ENCODE measurements around the gene KDM2B.

KDM2B gene

GRCh38 chr12:121580959-121581685 is at the start of gene KDM2B:
KDM2B (minus strand) TSS chr12:121581023; CDS start chr12:121580911, 112 bp downstream.
- in situ Hi-C loops (cut with HindIII; ENCODE audit: low sequenced_read_pairs) = no loop called here

GRCh38 chr12:121628536-121628935 is 47.7 kb upstream of the KDM2B start:
- in situ Hi-C loops (cut with HindIII; ENCODE audit: low sequenced_read_pairs) = no loop called here

- in situ Hi-C loops (cut with HindIII; ENCODE audit: low sequenced_read_pairs) = no loop called here
Observed at GRCh38 chr12:121628037-121628436, 47.2 kb upstream of the KDM2B start.

DNA sequence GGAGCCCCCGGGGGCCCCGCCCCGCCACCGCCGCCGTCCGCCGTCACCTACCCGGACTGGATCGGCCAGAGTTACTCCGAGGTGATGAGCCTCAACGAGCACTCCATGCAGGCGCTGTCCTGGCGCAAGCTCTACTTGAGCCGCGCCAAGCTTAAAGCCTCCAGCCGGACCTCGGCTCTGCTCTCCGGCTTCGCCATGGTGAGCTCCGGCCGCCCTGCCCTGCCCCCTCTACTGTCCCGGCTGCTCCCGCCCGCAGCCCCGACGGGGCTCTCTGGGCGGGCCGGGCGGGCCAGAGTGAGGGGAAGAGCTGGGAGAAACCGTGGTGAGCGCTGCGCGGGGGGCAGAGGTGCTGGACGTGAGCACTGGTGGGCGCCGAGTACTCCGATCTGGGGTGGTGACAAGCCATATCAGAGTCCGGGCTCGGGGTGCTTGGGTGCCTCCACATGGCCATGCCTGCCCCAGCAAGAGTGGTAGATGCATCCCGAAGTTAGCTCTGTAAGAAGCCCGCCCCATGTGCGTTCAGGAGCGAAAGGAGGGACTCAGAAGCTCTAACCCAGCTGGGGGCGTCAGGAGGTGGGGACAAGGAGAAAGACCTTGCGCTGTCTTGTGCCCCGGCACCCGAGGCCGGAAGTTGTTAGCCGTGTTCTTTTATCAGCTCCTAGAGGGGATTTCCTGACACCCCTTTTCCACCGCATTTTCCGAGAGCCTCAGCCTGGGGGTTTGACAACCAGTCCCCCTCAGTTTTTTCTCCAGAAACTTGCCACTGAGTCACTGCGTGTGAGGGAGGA is 46.2 kb upstream of the KDM2B start:
- in situ Hi-C loops (cut with HindIII; ENCODE audit: low sequenced_read_pairs) = no loop called here

DNA sequence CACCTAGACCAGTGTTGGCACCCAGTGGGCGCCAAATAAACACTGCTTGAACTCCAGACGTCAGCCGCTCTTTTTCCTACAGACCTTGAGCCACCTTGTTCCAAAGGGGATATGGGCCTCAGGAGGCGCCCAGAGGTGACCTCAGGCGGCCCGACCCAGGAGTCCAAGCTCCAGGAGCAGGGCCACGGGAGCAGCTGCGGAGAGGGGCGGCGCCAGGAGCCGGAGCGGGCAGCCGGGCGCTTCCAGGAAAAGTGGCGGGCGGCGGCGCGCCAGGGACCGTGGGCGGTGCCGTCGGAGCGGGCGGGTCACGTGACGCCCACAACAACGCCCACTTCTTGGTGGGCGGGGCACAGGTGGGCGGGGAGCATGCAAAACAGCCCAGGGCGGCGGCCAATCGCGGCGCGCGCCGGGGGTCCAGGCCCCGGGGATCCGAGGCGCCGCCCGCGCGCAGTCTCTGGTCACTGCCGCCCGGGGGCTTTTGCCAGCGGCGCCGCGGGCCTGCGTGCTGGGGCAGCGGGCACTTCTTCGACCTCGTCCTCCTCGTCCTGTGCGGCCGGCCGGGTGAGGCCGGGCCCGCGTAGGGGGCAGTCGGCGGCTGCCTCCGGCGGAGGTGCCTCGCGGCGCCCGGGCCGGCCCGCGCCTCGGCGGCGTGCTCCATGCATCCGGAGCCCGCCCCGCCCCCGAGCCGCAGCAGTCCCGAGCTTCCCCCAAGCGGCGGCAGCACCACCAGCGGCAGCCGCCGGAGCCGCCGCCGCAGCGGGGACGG is 45.4 kb upstream of the KDM2B start, which contains the start of gene ORAI1:
Gene ORAI1 (plus strand): TSS at position 444 of the 766 bp plus-strand sequence.
- in situ Hi-C loops (cut with HindIII; ENCODE audit: low sequenced_read_pairs) = no loop called here

GRCh38 chr12:121620333-121620891 is 39.6 kb upstream of the KDM2B start:
- in situ Hi-C loops (cut with HindIII; ENCODE audit: low sequenced_read_pairs) = no loop called here

DNA sequence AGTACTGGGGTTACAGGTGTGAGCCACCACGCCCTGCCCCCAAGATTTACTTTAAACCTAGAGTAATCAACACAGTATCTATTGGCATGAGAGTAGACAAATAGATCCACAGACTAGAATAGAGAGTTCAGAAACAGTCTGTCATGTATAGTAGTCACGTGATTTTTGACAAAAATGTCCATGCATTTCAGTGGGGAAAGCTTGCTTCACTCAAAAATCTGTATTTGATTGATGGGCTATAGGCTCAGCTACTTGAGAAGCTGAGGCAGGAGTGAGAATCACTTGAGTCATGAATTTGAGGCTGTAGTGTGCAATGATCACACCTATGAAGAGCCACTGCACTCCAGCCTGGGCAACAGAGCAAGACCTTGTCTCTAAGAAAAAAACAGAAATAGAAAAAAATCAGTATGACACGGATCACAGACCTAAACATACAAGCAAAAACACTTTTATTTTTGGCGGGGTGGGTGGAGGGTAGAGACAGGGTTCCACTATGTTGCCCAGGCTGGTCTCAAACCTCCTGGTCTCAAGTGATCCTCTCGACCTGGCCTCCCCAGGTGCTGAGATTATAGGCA is 37.9 kb upstream of the KDM2B start:
- in situ Hi-C loops (cut with HindIII; ENCODE audit: low sequenced_read_pairs) = loop anchor here (5.0 kb wide), 1 partner anchor 41 kb away; no protein-coding TSS in a partner anchor

DNA sequence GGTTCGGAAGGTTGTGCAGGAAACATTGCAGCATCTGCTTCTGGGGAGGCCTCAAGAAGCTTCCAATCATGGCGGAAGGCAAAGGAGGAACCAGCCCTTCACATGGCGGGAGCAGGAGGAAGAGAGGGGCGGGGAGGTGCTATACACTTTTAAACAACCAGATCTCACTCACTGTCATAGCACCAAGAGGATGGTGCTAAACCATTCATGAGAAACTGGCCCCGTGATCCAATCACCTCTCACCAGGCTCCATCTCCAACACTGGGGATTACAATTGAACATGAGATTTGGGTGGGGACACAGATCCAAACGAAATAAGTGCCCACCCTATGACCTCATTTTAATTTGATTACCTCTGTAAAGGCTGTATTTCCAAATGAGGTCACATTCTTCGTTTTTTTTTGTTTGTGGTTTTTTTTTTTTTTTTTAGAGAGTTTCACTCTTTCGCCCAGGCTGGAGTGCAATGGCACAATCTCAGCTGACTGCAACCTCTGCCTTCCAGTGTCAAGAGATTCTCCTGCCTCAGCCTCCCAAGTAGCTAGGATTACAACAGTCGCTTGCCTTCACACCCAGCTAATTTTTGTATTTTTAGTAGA is 34.1 kb upstream of the KDM2B start:
- in situ Hi-C loops (cut with HindIII; ENCODE audit: low sequenced_read_pairs) = loop anchor here (5.0 kb wide), 1 partner anchor 38 kb away; no protein-coding TSS in a partner anchor

- in situ Hi-C loops (cut with HindIII; ENCODE audit: low sequenced_read_pairs) = no loop called here
Observed at GRCh38 chr12:121613462-121613861, 32.6 kb upstream of the KDM2B start.

DNA sequence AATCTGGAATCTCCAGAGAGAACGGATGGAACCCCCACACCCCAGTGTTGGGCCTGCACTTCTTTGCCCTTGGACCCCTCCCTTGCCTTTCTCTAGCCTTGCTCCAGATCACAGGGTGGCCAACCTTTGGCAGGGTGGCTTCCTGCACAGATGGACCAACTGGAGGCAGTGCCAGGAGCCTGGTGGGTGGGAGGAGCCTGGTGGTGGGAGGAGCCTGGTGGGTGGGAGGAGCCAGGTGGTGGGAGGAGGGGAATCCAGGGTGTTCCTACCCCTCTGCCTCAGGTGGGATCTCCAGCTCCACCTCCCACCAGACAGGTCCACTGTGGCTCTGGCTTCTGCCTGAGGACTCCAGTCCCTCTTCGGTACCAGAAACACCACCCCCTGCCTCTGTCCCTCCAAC is 30.5 kb upstream of the KDM2B start:
- in situ Hi-C loops (cut with HindIII; ENCODE audit: low sequenced_read_pairs) = no loop called here

GRCh38 chr12:121610239-121611149 is 29.7 kb upstream of the KDM2B start:
- in situ Hi-C loops (cut with HindIII; ENCODE audit: low sequenced_read_pairs) = no loop called here

DNA sequence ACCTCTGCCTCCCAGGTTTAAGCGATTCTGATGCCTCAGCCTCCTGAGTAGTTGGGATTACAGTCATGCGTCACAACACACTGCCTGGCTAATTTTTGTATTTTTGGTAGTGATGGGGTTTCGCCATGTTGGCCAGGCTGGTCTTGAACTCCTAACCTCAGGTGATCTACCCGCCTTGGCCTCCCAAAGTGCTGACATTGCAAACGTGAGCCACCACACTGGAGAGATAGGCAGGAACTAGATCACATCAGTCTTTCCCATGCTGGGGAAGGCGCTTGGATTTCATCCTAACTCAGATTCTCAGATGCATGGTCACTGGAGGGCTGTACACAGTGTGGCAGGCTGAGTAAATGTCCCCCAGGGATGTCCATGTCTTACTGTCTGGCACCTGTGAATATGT is 27.5 kb upstream of the KDM2B start:
- in situ Hi-C loops (cut with HindIII; ENCODE audit: low sequenced_read_pairs) = no loop called here

DNA sequence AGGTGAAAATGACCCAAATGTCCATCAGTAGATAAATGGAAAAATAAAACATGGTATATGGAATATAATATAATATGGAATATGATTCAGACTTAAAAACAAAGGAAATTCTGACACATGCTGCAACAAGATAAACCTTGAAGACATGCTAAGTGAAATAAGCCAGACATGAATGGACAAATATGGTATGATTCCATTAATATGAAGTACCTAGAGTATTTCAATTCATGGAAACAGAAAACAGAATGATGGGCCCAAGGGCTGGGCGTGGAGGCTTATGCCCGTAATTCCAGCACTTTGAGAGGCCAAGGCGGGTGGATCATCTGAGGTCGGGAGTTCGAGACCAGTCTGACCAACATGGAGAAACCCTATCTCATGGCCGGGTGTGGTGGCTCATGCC is 22.8 kb upstream of the KDM2B start:
- in situ Hi-C loops (cut with HindIII; ENCODE audit: low sequenced_read_pairs) = no loop called here

DNA sequence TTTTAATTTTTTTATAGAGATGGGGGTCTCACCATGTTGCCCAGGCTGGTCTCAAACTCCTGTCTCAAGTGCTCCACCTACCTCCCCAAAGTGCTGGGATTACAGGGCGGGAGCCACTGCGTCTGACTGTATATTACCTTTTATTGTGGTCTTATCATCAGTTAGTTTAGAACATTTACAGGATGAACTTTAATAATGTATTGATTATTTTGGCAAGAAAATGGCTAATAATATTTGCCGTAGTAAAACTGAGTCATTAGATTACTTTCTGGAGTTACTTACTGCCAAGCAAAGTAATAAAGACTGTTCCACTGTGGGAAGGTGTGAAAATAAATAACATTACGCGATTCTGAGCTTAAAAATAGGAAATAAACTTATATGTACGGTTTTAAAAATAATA is 21.9 kb upstream of the KDM2B start:
- in situ Hi-C loops (cut with HindIII; ENCODE audit: low sequenced_read_pairs) = no loop called here

DNA sequence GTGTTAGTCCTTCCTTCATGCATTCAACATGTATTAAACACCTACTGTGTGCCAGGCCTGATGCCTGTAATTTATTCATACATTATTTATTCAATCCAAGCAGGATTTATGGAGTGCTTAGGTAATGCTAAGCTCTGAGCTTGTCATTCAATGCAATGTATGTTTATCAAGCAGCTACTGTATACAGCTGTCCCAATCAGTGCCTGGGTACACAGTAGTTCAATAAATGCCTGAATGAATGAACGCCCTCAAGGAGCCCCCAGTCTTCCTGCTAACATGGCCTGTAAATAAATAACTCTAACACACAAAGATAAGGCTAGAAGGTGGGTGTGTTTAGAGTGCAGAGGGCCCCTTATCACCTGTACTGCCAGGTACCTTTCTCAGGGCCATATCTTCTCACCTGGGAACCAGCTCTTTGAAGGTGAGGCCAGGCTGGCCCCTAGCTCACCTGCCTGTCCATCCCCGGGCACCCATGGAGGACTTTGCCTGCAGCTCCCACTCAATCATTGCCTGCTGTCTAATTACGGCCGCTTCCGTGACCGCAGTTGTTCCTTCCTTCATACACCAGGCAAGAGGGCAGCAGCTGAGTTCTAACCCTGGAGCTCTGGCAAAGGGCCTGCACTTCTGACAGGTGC is 20.0 kb upstream of the KDM2B start:
- in situ Hi-C loops (cut with HindIII; ENCODE audit: low sequenced_read_pairs) = no loop called here

- in situ Hi-C loops (cut with HindIII; ENCODE audit: low sequenced_read_pairs) = no loop called here
Observed at GRCh38 chr12:121596526-121596925, 15.7 kb upstream of the KDM2B start.

DNA sequence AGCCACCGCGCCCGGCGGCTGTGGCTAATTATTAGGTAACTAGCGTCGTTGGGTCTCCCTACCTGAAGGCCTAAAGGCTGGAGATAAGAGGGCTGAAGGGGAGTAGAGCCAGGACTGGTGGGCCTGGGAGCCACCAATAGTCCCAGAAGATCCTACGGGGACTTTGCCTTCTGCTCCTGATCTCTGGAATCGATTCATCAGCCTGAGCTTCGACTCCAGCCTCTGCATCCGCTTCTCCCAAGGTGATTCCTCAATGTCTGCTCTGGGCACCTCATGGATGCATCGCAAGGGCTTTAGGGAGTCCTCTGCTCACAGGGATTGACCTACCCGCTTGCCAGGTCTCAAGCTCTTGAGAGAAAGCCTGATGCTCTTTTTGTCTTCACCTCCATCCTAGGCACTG is 14.7 kb upstream of the KDM2B start:
- in situ Hi-C loops (cut with HindIII; ENCODE audit: low sequenced_read_pairs) = no loop called here

GRCh38 chr12:121592320-121592719 is 11.5 kb upstream of the KDM2B start:
- in situ Hi-C loops (cut with HindIII; ENCODE audit: low sequenced_read_pairs) = no loop called here
